DMS53 treated with DMSO at 0.1 percent for 48 hours (cell line): ENCODE data around the gene HAO1.
A peak's percentile ranks its signal among the peaks of the same experiment; 100 is the strongest.

ENCODE experiments used
- DNase-seq: peaks from one replicate; lab custom pipeline; 2025; ENCODE audit not compliant: unreplicated experiment; lab: John Stamatoyannopoulos, UW

The HAO1 gene

GRCh38 chr20:7930343-7930742 is 9.9 kb downstream of the HAO1 start:
- DNase-seq = no peak

DNA sequence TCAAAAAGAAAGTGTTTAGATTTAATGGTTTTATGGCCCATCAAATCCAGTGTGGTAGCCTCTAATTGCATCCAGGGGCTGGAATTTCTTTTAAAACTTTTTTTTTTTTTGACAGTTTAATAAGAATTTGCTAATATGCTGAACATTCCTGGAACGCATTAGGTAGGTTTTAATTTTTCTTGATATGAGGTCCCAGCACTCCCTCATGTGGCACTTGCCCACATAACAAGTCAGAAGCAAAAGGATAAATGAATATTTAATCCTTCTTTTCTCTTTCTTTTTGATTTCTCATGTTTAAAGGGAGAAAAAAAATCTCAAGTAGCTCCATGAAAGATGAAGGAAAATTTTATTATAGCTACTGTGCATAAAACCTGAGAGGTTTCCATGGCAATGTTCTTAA is 13.5 kb downstream of the HAO1 start:
- peak; percentile 10 for DNase-seq

- DNase-seq = no peak
These were observed 13.9 kb downstream of the HAO1 start for GRCh38 chr20:7926323-7926722.

DNA sequence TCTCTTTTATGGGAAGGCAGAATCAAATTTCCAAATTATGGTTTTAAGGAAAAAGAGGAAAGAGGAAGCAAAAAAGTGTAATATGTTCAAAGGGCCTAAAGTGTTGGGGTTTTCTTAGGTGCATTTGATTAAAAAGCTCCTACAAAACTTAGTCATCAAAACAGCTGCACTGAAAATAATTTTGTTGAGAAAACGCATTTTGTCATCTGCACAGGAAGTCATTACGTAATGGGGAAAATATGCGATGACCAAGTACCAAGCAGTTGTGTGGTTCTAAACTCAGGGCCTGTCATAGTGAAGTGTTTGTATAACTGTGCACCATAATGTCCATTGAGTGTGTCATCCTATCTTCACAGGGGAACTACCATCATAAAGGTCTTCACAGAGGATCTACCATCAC is 15.6 kb downstream of the HAO1 start:
- DNase-seq = peak; percentile 37

DNA sequence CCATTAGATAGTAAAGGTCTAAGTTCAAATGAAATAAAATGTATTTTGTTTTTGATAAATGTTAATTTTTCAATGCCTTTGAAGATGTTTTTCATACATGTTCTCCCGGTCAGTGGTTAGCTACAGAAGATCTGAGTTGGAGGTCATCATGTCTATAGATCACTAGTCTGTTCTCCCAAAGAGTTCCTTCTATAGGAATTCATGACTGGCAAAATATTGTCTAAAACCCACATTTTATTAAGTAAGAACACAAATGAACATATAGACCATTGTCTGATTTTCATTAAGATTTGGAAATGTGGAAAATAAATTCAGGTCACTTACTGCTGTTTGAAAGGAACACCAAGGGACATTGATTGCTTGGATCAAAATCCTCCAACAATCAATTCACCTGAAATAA is 23.6 kb downstream of the HAO1 start:
- no peak for DNase-seq

GRCh38 chr20:7912551-7912950 is 27.7 kb downstream of the HAO1 start:
- DNase-seq = no peak

DNA sequence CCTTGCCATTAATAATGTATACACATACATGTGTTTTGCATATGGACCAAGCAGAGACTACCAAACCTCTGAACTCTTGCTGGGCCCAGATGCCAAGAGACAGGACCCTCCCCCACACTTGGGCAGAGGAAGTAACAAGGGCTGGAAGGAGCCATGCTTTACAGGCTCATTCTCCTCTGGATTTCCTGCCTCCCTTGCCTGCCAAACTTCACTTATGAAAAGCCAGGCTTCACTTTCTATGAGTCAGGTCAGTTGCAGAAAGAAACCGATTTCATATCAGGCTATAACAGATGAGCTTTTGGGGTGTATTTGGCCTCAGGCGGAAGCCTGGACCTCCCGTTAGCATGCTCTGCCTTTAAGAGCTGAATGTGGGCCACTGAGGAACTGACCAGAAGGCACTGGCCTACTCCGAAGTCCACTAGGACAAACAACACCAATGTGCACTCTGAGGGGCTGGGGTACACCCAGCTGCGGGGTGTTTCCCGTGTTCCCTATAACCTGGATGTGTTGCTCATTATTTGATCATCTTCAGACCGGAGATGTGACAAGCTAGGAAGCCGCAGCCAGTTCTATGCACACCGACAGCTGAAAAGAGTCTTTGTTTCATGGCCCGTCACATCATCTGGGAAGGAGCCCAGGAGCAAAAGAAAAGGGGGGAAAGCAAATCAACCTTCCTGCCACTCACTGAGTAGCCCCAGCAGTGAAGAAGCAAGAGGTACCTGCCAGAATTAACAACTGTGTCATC is 28.5 kb downstream of the HAO1 start:
- DNase-seq = no peak

- no peak for DNase-seq
These were observed 31.4 kb downstream of the HAO1 start for GRCh38 chr20:7908905-7909304.

GRCh38 chr20:7903429-7903828 is 36.8 kb downstream of the HAO1 start:
- DNase-seq = no peak

DNA sequence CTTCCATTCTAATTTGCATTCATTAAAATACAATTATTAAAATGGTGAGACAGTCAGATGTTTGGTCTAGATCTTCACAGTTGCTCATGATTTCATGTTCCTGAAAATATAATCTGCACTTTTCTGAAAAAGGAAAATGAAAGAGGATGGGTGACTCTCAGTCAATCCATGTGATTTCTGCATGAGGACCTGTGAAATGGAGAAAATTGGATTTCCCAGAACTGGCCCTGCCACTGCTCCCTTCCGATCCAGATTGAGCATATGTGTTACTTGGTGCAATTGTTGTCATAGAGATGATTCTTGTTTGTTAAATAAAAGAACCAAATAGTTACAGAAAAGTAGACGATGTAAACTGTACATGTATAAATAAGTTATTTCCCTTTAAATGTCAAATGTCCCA is 37.4 kb downstream of the HAO1 start:
- DNase-seq = no peak

- no peak for DNase-seq
These were observed 42.4 kb downstream of the HAO1 start for GRCh38 chr20:7897781-7898364.

DNA sequence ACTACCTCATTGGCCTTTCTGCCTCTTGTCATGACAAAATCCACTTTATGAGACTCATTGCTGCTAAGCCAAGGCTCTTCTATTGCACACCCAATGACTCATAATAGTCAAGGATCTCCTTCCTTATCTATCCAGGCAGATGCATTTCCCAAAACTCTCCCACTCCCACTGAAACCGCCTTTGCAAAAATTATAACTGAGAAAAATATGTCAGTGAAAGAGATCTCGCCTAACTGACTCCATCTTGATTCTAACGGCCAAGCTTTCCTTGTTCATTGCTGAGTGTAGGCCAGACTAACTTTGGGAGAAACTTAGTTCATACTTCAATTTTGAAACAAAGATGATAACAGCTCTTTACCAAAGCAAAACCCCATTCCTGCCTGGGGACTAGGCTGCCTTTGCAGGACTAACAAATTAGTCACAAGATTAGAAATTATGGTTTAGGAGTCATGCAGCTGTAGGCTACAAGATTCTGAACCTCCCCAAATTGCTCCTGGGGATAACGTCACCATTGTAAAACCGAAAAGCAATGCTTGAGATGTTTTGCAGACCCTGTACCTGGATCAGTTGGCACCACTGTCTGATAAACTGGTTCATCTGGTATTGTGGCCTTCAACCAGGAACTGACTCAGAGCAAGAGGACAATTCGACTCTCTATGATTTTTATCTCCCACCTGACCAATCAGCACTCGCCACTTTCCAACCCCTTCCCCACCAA is 47.1 kb downstream of the HAO1 start:
- DNase-seq = no peak

GRCh38 chr20:7891705-7892104 is 48.6 kb downstream of the HAO1 start:
- no peak for DNase-seq

GRCh38 chr20:7889736-7890135 is 50.5 kb downstream of the HAO1 start:
- DNase-seq = no peak

- DNase-seq = no peak
These were observed 56.5 kb downstream of the HAO1 start for GRCh38 chr20:7883741-7884140.

DNA sequence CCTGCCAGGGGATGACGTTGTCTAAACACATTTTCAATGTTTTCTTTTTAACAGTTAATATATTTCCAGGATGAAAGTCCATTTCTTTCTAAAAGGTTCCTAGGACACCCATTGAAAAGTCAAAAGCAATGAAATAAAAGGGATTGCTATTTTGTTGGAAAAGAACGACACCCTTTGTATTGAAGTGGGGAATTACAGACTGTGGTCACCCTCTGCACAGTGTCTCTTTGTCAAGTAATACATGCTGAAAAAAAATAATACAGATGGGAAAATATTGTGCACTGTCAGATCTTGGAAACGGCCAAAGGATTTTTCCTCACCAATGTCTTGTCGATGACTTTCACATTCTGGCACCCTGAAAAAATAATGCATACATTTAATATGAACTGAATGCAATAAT is 56.9 kb downstream of the HAO1 start:
- DNase-seq = no peak

- DNase-seq = no peak
These were observed 58.2 kb downstream of the HAO1 start for GRCh38 chr20:7882076-7882475.

GRCh38 chr20:7881551-7881950 is 58.7 kb downstream of the HAO1 start:
- DNase-seq = no peak

DNA sequence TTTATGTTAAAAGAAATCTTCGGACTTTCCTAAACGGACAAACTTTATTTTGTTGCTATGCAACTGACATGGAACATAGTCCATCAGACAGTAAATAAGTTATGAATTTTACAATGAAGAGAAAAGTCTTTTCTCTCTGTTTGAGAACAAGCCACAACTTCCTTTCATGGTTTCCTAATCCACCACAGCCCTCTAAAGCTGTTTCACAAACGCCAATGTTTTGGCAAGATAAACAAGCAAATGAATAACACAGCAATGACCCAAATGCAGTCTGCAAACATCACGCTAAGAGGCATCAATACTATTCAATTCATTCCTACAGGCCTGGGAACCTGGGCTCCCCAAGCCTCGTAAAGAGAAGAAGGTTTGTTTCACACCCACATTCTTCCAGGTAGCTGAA is 60.4 kb downstream of the HAO1 start:
- DNase-seq = no peak

GRCh38 chr20:7868108-7868507 is 72.2 kb downstream of the HAO1 start:
- DNase-seq = no peak

- no peak for DNase-seq
These were observed 74.0 kb downstream of the HAO1 start for GRCh38 chr20:7866285-7866684.

GRCh38 chr20:7859356-7859802 is 80.9 kb downstream of the HAO1 start:
- peak; percentile 76 for DNase-seq
